ENCODE results near the gene MANBA. TPM values are rescaled to one million over a fixed set of nuclear protein-coding genes. Genes with fewer than 3 reads are reported as not detected.

MANBA gene
- total RNA-seq, 4 donors from 2014 or later = 8.9 to 15.5 (median 12.6) TPM

GRCh38 chr4:102657206-102657605 is 103.6 kb downstream of the MANBA start:
- ATAC-seq = no peak
- Histone ChIP-seq H3K9me3 (no peaks in the 10 kb centered on the region), H3K36me3 (no peaks in the 10 kb centered on the region), H3K27me3 (no peaks in the 10 kb centered on the region), H3K27ac (no peak overlapping the region), H3K4me3 (no peak overlapping the region), H3K4me1 (no peaks in the 10 kb centered on the region)
- TF ChIP-seq POLR2A (IDR thresholded peaks at IDR 0.05) = no peak
- no peak for TF ChIP-seq CTCF (IDR thresholded peaks at IDR 0.05 in 4 of 5, conservative IDR thresholded peaks at IDR 0.05 in 1 of 5)
- intact Hi-C loops (cut with DNase I; ENCODE audit: low total_unique reads) = no loop called here
- no peak for DNase-seq
- in situ Hi-C loops (cut with MboI; ENCODE audit: low sequenced_read_pairs in 4 of 4) = no loop called here

- in situ Hi-C loops (cut with MboI; ENCODE audit: low sequenced_read_pairs in 4 of 4) (no loop called here), intact Hi-C loops (cut with DNase I; ENCODE audit: low total_unique reads) (no loop called here)
- Histone ChIP-seq H3K27ac (no peak overlapping the region), H3K4me1 (no peaks in the 10 kb centered on the region), H3K27me3 (no peaks in the 10 kb centered on the region), H3K4me3 (no peak overlapping the region), H3K9me3 (no peaks in the 10 kb centered on the region), H3K36me3 (peaks cover 0 to 15% of the 10 kb centered on the region in 2 donors)
- no peak for DNase-seq
- TF ChIP-seq POLR2A (IDR thresholded peaks at IDR 0.05) (no peak), CTCF (IDR thresholded peaks at IDR 0.05 in 4 of 5, conservative IDR thresholded peaks at IDR 0.05 in 1 of 5) (no peak)
- ATAC-seq = no peak
Measured at GRCh38 chr4:102647117-102647516, 113.7 kb downstream of the MANBA start.

GRCh38 chr4:102642631-102643298 is 118.0 kb downstream of the MANBA start:
- Histone ChIP-seq H3K27ac (no peak overlapping the region), H3K4me3 (no peak overlapping the region), H3K4me1 (no peaks in the 10 kb centered on the region), H3K36me3 (peaks cover 0 to 4% of the 10 kb centered on the region in 2 donors), H3K9me3 (no peaks in the 10 kb centered on the region), H3K27me3 (no peaks in the 10 kb centered on the region)
- ATAC-seq (peak in 1 of 2 donors; percentile 56), DNase-seq (no peak)
- TF ChIP-seq POLR2A (IDR thresholded peaks at IDR 0.05) (no peak), CTCF (IDR thresholded peaks at IDR 0.05 in 4 of 5, conservative IDR thresholded peaks at IDR 0.05 in 1 of 5) (no peak)
- in situ Hi-C loops (cut with MboI; ENCODE audit: low sequenced_read_pairs in 4 of 4) (no loop called here), intact Hi-C loops (cut with DNase I; ENCODE audit: low total_unique reads) (no loop called here)

DNA sequence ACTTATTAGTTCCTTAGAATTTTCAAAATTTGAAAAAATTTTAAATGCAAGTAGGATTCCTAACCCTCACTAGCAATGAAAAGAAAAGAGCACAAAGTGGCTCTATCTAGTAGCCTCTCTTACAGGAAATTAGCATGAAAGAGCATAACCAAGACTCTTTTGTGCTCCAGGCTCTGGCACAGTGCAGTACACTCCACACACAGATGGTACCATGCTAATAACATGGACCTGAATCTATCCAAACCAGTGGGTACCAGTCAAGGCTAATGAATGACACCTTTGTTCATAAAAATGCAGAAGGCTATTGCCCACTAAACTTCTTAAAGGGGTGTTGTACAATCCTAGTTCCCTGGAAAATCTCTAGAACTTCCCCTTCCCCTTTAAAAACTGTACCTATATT is 119.0 kb downstream of the MANBA start:
- peaks cover 0 to 4% of the 10 kb centered on the region in 2 donors for H3K36me3 ChIP-seq
- TF ChIP-seq POLR2A (IDR thresholded peaks at IDR 0.05) (no peak), CTCF (IDR thresholded peaks at IDR 0.05 in 4 of 5, conservative IDR thresholded peaks at IDR 0.05 in 1 of 5) (no peak)
- in situ Hi-C loops (cut with MboI; ENCODE audit: low sequenced_read_pairs in 4 of 4) (no loop called here), intact Hi-C loops (cut with DNase I; ENCODE audit: low total_unique reads) (no loop called here)
- no peak overlapping the region for H3K27ac ChIP-seq
- no peaks in the 10 kb centered on the region for H3K9me3 ChIP-seq
- H3K27me3 ChIP-seq = no peaks in the 10 kb centered on the region
- no peak for ATAC-seq
- H3K4me3 ChIP-seq = no peak overlapping the region
- H3K4me1 ChIP-seq = no peaks in the 10 kb centered on the region
- DNase-seq = no peak

DNA sequence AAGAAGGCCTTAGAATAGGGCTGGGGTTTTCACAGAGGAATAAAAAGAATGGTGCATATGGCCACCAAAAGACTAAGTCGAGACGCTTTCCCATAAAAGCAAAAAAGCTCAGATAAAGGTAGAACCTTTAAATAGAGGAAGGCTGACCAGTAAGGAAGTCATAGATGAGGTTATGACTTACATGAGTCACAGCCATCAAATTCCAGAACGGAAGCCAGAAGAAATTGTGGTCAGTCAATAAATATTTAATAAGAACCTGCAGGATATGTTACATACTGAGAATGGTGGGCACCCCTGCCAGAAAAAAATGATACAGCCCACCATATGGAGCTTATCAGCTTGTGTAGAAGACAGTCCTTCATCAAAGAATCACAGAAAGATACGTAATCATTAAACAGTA is 120.1 kb downstream of the MANBA start:
- no peak for ATAC-seq
- in situ Hi-C loops (cut with MboI; ENCODE audit: low sequenced_read_pairs in 4 of 4) = no loop called here
- no peak for DNase-seq
- intact Hi-C loops (cut with DNase I; ENCODE audit: low total_unique reads) = no loop called here
- no peak overlapping the region for H3K27ac ChIP-seq
- no peaks in the 10 kb centered on the region for H3K9me3 ChIP-seq
- TF ChIP-seq CTCF (IDR thresholded peaks at IDR 0.05 in 4 of 5, conservative IDR thresholded peaks at IDR 0.05 in 1 of 5) (no peak), POLR2A (IDR thresholded peaks at IDR 0.05) (no peak)
- no peaks in the 10 kb centered on the region for H3K27me3 ChIP-seq
- no peak overlapping the region for H3K4me3 ChIP-seq
- peaks cover 0 to 4% of the 10 kb centered on the region in 2 donors for H3K36me3 ChIP-seq
- no peaks in the 10 kb centered on the region for H3K4me1 ChIP-seq
